HEK293 (cell line): ENCODE measurements around the gene ENDOG.

Source experiments
- CTCF ChIA-PET: fragments of 350-600 bp; formaldehyde crosslinking; extraction: SDS; loops from one replicate; lab custom pipeline; 2021; ENCODE audit warnings: antibody characterized with exemption; lab: Yijun Ruan, JAX
- POLR2A ChIA-PET: fragments of 300-600 bp; formaldehyde crosslinking; extraction: SDS; loops from one replicate; lab custom pipeline; 2020; ENCODE audit warnings: antibody characterized with exemption, inconsistent platforms; lab: Yijun Ruan, JAX
- H3K27ac ChIP-seq: fragments of 200-500 bp; sonication (Bioruptor generic); 2 replicates; pipeline ENCODE4 v1.5.1; 2014; ENCODE audit warnings: low read depth, low read length, control low read depth, inconsistent platforms; ENCODE audit errors: extremely low read depth
- H3K36me3 ChIP-seq, 2 experiments: fragments of 200-500 bp in 1 of 2; sonication (Bioruptor generic) in 1 of 2; 1 replicate in 1 of 2; 2 replicates in 1 of 2; pipeline ENCODE4 v1.5.1; 2014 to 2017; ENCODE audit warnings: inconsistent platforms in 2 of 2, low read length in 2 of 2; ENCODE audit not compliant: control insufficient read depth in 2 of 2, insufficient read depth in 1 of 2
- H3K4me1 ChIP-seq: fragments of 200-500 bp; sonication (Bioruptor generic); 2 replicates; pipeline ENCODE4 v1.5.1; 2014; ENCODE audit warnings: mild to moderate bottlenecking, low read length, inconsistent platforms; ENCODE audit not compliant: control insufficient read depth, insufficient read depth
- H3K4me3 ChIP-seq: 2 replicates; pipeline ENCODE4 v1.5.1; 2011; ENCODE audit warnings: low read depth, mild to moderate bottlenecking, control low read depth, low read length, moderate library complexity
- H3K9me3 ChIP-seq: fragments of 200-500 bp; sonication (Bioruptor generic); 2 replicates; pipeline ENCODE4 v1.5.1; 2014; ENCODE audit warnings: low read depth, low read length, inconsistent platforms; ENCODE audit not compliant: control insufficient read depth, insufficient read depth
- PRDM4 ChIP-seq: fragments of 450-650 bp; formaldehyde crosslinking; IDR thresholded peaks from 2 replicates; pipeline ENCODE4 v1.5.1; 2017; ENCODE audit warnings: missing biosample characterization, missing genetic modification characterization
- ZBTB10 ChIP-seq: fragments of 450-650 bp; formaldehyde crosslinking; IDR thresholded peaks from 2 replicates; pipeline ENCODE4 v1.5.1; 2016; ENCODE audit warnings: missing biosample characterization, missing genetic modification characterization
- ZBTB26 ChIP-seq: fragments of 450-650 bp; formaldehyde crosslinking; optimal IDR thresholded peaks from 2 replicates; pipeline ENCODE3; 2016; ENCODE audit warnings: missing biosample characterization, mild to moderate bottlenecking, missing genetic modification characterization
- ZNF121 ChIP-seq: fragments of 450-650 bp; formaldehyde crosslinking; IDR thresholded peaks from 2 replicates; pipeline ENCODE4 v1.5.1; 2016; ENCODE audit warnings: missing biosample characterization, missing genetic modification characterization
- ZNF140 ChIP-seq: fragments of 450-650 bp; formaldehyde crosslinking; IDR thresholded peaks from 2 replicates; pipeline ENCODE4 v1.5.1; 2016; ENCODE audit warnings: missing biosample characterization, missing genetic modification characterization
- ZNF214 ChIP-seq: fragments of 450-650 bp; formaldehyde crosslinking; IDR thresholded peaks from 2 replicates; pipeline ENCODE4 v1.5.1; 2017; ENCODE audit warnings: missing biosample characterization, mild to moderate bottlenecking, missing genetic modification characterization, borderline replicate concordance
- ZNF391 ChIP-seq: fragments of 450-650 bp; formaldehyde crosslinking; IDR thresholded peaks from 2 replicates; pipeline ENCODE4 v1.5.1; 2016; ENCODE audit warnings: low read depth, missing biosample characterization, missing genetic modification characterization, borderline replicate concordance
- ZNF521 ChIP-seq: fragments of 450-650 bp; formaldehyde crosslinking; IDR thresholded peaks from 2 replicates; pipeline ENCODE4 v1.5.1; 2017; ENCODE audit warnings: missing biosample characterization, mild to moderate bottlenecking, missing genetic modification characterization
- ZNF654 ChIP-seq: fragments of 450-650 bp; formaldehyde crosslinking; IDR thresholded peaks from 2 replicates; pipeline ENCODE4 v1.5.1; 2016; ENCODE audit warnings: low read depth, missing biosample characterization, missing genetic modification characterization
- ZNF791 ChIP-seq: fragments of 450-650 bp; formaldehyde crosslinking; IDR thresholded peaks from 2 replicates; pipeline ENCODE4 v1.5.1; 2016; ENCODE audit warnings: missing biosample characterization, missing genetic modification characterization
- TF ChIP-seq, protein P1 (sequence below): fragments of 450-650 bp; formaldehyde crosslinking; IDR thresholded peaks from 2 replicates; pipeline ENCODE4 v1.5.1; 2016; ENCODE audit warnings: missing biosample characterization, missing genetic modification characterization
- TF ChIP-seq, protein P2 (sequence below): fragments of 450-650 bp; formaldehyde crosslinking; conservative IDR thresholded peaks from 2 replicates; pipeline ENCODE4 v1.5.1; 2016; ENCODE audit warnings: low read depth, missing biosample characterization, missing genetic modification characterization
- TF ChIP-seq, protein P3 (sequence below): sonication (generic); formaldehyde crosslinking; IDR thresholded peaks from 2 replicates; pipeline ENCODE4 v1.8.1; 2022; ENCODE audit warnings: mild to moderate bottlenecking, moderate library complexity, missing genetic modification reagents

The ENDOG gene

GRCh38 chr9:128836509-128837145 lies 18.3 kb downstream of the ENDOG start:
- H3K4me1 ChIP-seq = no peaks in the 10 kb centered on the region
- ChIA-PET POLR2A (no interaction called here), CTCF (no interaction called here)
- TF ChIP-seq ZNF140 (tag by site-specific recombination) (no peak), ZNF521 (tag by site-specific recombination) (no peak), ZNF121 (no peak), ZNF791 (tag by site-specific recombination) (no peak), PRDM4 (no peak), ZNF654 (tag by site-specific recombination) (no peak), ZBTB10 (tag by site-specific recombination) (no peak), ZNF214 (tag by site-specific recombination) (no peak), ZNF391 (no peak), ZBTB26 (no peak)
- TF ChIP-seq, protein P1, sequence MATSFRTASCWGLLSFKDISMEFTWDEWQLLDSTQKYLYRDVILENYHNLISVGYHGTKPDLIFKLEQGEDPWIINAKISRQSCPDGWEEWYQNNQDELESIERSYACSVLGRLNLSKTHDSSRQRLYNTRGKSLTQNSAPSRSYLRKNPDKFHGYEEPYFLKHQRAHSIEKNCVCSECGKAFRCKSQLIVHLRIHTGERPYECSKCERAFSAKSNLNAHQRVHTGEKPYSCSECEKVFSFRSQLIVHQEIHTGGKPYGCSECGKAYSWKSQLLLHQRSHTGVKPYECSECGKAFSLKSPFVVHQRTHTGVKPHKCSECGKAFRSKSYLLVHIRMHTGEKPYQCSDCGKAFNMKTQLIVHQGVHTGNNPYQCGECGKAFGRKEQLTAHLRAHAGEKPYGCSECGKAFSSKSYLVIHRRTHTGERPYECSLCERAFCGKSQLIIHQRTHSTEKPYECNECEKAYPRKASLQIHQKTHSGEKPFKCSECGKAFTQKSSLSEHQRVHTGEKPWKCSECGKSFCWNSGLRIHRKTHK (tag by site-specific recombination) = no peak
- TF ChIP-seq, protein P2, sequence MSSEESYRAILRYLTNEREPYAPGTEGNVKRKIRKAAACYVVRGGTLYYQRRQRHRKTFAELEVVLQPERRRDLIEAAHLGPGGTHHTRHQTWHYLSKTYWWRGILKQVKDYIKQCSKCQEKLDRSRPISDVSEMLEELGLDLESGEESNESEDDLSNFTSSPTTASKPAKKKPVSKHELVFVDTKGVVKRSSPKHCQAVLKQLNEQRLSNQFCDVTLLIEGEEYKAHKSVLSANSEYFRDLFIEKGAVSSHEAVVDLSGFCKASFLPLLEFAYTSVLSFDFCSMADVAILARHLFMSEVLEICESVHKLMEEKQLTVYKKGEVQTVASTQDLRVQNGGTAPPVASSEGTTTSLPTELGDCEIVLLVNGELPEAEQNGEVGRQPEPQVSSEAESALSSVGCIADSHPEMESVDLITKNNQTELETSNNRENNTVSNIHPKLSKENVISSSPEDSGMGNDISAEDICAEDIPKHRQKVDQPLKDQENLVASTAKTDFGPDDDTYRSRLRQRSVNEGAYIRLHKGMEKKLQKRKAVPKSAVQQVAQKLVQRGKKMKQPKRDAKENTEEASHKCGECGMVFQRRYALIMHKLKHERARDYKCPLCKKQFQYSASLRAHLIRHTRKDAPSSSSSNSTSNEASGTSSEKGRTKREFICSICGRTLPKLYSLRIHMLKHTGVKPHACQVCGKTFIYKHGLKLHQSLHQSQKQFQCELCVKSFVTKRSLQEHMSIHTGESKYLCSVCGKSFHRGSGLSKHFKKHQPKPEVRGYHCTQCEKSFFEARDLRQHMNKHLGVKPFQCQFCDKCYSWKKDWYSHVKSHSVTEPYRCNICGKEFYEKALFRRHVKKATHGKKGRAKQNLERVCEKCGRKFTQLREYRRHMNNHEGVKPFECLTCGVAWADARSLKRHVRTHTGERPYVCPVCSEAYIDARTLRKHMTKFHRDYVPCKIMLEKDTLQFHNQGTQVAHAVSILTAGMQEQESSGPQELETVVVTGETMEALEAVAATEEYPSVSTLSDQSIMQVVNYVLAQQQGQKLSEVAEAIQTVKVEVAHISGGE = no peak
- TF ChIP-seq, protein P3, sequence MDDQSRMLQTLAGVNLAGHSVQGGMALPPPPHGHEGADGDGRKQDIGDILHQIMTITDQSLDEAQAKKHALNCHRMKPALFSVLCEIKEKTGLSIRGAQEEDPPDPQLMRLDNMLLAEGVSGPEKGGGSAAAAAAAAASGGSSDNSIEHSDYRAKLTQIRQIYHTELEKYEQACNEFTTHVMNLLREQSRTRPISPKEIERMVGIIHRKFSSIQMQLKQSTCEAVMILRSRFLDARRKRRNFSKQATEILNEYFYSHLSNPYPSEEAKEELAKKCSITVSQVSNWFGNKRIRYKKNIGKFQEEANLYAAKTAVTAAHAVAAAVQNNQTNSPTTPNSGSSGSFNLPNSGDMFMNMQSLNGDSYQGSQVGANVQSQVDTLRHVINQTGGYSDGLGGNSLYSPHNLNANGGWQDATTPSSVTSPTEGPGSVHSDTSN (CRISPR knock-in tag) = no peak
- peaks cover 0 to 22% of the 10 kb centered on the region in 2 experiments; a peak in 2 of 3 replicates for H3K36me3 ChIP-seq
- H3K4me3 ChIP-seq = no peak overlapping the region
- no peak overlapping the region for H3K27ac ChIP-seq
- H3K9me3 ChIP-seq = no peaks in the 10 kb centered on the region
